UCSD-AML1 (cell line): ENCODE data around the gene N4BP2L1.

Experiments
- DNase-seq: peaks from one replicate; lab custom pipeline; 2025; ENCODE audit not compliant: unreplicated experiment; lab: John Stamatoyannopoulos, UW

N4BP2L1 gene

GRCh38 chr13:32427852-32428580, at the start of gene N4BP2L1:
Gene N4BP2L1 (minus strand): TSS chr13:32428130. CDS start chr13:32428082, 48 bp downstream.
- DNase-seq, result peak; percentile 90

- DNase-seq, result no peak
Observed at GRCh38 chr13:32476892-32477291, 49.0 kb upstream of the N4BP2L1 start.

DNA sequence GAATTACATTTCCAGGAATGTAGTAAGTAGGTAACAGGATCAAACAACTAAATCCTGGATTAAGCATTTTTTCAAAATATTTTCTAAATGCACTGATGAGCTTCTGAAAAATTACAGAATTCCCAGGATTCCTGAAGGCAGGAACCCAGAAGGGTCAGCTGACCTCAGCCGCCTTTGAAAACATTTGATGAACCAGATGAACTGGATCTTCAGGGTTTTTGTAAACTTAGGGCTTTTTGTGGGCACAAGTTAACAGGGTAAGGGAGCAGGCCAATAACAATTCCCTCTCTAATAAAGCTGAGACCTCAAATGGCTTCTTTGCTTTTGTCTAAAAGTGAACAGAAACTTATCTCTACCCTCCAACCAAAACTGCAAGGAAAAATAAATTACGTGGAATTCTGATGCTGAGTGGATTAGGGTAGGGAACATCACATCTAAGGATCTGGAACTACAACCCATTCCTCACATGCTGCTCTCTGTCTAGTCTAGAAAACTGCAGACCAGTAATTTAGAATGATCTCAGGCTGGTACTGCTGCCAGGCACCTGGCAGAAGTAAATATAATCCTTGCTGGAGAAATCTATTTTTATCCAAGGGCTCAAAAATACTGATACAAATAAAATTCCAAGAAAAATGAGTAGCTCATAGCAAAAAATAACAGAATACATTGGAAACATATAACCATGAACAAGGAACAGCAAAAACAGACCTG, 48.2 kb upstream of the N4BP2L1 start:
- DNase-seq, result no peak

DNA sequence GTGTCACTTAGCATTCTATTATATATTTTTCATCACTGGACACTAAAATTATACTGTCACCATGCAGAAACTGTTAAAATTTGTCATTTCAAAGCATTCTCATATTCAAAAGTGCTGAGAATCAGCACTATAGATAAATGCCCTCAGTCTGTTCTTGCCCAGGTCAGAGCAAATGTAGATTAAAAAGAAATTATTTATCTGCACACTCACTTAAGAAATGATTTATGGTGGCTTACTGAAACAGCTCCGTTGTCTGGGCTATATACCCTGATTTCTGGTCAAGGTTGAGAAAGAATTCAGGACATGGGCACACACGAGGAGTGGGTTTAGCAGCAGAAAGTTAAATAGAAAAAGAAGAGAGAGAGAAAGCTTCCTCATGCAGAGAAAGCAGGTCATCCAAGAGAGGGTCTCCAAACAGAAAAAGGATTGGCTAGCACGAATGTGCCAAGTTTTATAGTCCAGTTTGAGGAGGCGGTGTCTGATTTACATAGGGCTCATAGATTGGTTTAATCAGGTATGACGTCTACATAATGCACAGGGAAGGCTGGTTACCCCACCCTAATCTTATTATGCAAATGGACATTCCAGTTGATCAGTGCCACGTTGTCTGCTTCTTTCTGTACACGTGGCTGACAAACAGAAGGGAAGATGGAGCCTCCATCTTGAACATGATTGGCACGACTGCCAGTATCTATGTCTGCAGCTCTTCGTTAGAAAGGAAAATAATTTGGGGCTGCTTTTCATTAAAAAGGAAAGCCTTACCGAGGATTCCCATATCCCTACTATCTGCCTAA, 47.3 kb upstream of the N4BP2L1 start:
- DNase-seq, result no peak

- DNase-seq, result no peak
Observed at GRCh38 chr13:32473650-32474049, 45.7 kb upstream of the N4BP2L1 start.

- DNase-seq, result no peak
Observed at GRCh38 chr13:32472194-32472621, 44.3 kb upstream of the N4BP2L1 start.

DNA sequence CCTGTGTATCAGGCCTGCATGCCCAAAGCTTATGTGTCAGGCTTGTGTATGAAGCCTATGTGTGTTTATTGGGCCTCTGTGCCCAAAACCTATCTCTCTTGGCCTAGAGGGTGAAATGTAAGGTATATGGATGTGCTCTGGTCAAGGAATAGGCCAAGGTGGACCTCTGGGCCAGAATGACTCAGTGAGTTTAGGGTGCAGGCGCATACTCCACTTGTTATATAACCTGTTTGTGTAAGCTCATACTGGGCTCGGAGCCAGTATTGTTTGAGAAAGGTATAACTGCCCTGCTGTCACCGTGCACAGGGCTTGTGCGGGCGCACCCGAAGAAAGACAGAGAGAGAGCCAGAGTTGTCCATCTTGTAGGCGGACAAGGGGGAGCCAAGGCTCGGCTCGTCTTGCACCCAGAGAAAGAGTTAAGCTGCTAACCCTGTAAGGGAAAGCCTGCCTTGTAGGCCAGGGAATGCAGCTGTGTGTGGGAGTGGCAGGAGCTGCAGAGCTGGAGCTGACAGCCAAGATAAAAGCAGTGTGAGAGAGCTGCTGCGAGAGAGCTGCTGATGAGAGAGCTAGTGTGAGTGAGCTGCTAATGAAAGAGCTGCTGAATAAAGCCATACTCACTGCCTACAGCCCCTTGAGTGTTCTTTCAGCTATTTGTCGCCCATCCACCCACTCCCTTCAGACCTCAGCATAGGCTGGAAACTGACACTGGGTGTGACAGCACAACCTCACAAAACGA, 43.4 kb upstream of the N4BP2L1 start:
- no peak for DNase-seq

DNA sequence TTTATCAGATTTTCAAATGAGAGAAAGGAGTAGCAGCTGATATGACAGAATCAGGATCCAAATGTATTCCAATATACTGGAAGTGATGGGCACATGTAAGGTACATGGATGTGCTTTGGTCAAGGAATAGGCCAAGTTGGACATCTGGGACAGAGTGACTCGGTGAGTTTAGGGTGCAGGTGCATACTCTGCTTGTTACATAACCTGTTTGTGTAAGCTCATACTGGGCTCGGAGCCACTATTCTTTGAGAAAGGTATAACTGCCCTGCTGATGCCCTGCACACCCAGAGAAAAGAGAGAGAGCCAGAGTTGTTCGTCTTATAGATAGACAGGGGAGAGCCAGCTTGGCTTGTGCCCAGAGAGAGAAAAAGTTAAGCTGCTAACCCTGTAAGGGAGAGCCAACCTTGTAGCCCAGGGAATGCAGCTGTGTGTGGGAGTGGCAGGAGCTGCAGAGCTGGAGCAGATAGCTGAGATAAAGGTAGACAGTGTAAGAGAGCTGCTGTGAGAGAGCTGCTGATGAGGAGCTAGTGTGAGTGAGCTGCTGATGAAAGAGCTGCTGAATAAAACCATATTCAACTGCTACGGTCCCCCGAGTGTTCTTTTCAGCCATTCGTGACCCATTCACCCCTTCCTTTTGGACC, 40.7 kb upstream of the N4BP2L1 start:
- DNase-seq, result no peak

DNA sequence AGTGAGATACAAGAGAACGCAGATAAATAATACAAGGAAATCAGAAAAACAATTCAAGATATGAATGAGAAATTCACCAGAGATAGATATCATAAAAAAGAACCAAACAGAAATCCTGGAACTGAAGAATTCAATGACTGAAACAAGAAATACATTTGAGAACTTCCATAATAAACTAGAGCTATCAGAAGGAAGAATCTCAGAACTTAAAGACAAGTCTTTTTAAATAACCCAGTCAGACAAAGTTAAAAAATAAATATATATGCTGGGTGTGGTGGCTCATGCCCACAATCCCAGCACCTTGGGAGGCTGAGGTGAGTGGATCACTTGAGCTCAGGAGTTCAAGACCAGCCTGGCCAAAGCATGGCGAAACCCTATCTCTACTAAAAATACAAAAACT, 28.7 kb upstream of the N4BP2L1 start:
- no peak for DNase-seq

DNA sequence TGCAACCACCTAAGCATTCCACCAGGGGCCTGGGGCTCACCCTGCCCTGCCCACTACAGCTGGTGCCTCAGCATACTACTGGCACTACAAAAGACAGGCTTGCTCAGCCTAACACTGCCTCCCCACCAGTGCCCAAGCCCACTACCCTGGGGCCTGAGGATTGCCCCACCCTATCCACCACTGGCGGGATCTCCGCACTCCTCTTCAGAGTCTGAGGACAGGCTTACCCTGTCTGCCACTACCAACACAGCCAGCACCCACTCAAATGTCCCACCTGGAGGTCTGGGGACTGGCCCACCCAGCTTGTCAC, 27.6 kb upstream of the N4BP2L1 start:
- DNase-seq, result no peak

- no peak for DNase-seq
Observed at GRCh38 chr13:32454886-32455593, 27.1 kb upstream of the N4BP2L1 start.

GRCh38 chr13:32453981-32454380, 26.1 kb upstream of the N4BP2L1 start:
- DNase-seq, result no peak

DNA sequence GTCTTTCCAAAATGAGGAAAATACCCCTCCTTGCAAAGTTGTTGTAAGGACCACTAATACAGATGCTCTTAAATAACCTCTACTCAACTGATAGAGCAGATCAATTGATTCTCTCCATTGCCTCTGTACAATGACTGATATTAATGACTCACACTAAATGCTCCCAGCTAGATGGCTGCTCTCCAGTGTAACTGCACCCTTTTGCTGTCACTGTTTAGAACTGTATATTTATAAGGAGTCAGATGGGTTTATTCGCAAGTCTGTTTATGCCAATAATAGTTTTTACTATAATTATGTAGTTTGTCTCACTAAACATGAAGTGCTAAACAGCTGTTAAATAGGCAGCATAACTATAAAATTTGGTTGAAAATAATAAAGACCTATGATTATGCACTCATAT, 21.0 kb upstream of the N4BP2L1 start:
- DNase-seq, result no peak

DNA sequence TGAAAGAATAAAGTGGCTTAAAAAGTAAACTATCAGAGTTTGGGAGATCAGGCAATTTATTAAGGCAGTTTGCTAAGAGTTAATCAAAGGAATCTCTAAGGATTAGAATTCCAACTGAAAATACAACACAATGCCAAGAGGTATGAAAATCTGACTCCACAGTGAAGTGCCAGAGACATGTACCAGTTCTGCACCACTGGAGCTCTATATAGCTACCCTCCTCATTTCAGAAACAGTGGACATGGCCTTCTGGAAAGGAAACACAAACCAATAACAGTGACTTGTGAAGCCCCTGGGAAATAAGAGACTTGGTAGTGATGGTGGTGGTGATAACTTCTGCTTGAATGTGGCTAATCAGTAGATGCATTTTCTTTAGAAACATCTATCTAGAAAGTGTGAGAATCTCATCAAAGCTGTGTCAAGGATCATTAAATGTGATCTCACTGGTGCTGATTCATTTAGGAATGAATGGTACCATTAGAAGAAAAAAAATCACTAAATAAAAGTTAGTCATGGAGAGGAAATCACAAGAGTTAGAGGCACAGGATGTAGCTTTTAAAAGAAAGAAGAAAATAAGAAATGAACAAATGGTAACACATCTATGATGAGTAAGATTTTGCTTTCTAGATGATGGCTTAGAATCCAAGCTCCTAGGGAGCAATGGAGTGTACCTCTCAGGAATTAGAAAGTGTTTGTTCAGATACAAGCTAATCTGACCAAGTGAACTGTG, 20.1 kb upstream of the N4BP2L1 start:
- DNase-seq, result no peak

GRCh38 chr13:32446773-32447465, 19.0 kb upstream of the N4BP2L1 start:
- no peak for DNase-seq

DNA sequence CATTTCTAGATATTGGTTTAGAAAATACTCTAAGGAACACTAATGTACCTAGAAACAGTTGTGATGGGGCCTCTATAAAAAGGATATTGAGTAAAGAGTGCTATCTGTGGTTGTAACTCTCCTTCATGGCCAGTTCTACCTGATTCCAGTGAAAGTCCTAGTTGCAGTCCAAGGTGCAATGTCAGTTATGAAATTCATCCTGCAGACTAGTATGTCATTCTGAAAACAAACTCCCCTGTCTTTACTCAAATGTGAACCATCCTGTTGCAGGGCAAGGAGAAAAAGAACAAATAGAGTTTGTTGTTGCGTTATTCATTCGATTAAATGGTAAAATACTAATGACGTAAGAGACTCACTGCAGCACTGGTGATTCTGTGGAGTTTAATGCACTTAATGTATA, 18.3 kb upstream of the N4BP2L1 start:
- DNase-seq, result no peak

GRCh38 chr13:32445461-32445860, 17.5 kb upstream of the N4BP2L1 start:
- no peak for DNase-seq

- no peak for DNase-seq
Observed at GRCh38 chr13:32443111-32443510, 15.2 kb upstream of the N4BP2L1 start.

DNA sequence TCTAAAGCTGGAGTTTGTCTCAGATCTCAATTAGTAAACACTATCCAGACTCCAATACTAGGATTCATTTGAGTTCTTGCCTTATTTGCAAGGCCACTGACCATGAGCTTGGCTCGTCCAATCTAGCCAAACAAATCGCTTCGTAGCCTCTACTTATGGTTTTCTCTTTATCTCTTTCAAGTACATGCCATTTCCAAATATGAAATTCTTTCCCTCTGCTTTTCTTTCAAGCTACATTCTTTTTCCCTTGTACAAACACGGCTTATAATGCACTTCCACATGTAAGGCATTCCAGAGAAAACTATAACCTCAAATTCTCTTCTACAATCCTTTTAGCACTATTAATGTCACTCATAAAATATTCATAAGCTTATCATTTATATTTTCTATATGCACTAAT, 10.9 kb upstream of the N4BP2L1 start:
- DNase-seq, result no peak
